ENCODE results near the gene CLEC7A. TPM values are rescaled to one million over a fixed set of nuclear protein-coding genes. Genes with fewer than 3 reads are reported as not detected.

CLEC7A gene
- total RNA-seq, 2 experiments from 2014 or later: not detected

- Mint-ChIP-seq H3K27me3 (peaks cover 4% of the 10 kb centered on the region), H3K36me3 (ENCODE audit: low read depth) (no peaks in the 10 kb centered on the region), H3K9me3 (no peaks in the 10 kb centered on the region), H3K27ac (no peak within 1 kb of the TSS), H3K4me3 (no peak within 1 kb of the TSS), H3K4me1 (ENCODE audit: low read depth) (no peaks in the 10 kb centered on the region)
- no peak for TF ChIP-seq CTCF (IDR thresholded peaks at IDR 0.05)
- ChIA-PET CTCF (interaction anchor here (1.2 to 2.1 kb wide), 2 partner anchors 12 to 19 kb away, joined by 6 to 9 read pairs; no protein-coding TSS in a partner anchor), POLR2A (interaction anchor here (0.8 kb wide), 1 partner anchor 11 kb away, joined by 3 read pairs; no protein-coding TSS in a partner anchor)
- no peak for DNase-seq
- intact Hi-C loops (cut with micrococcal nuclease): no loop called here
- ATAC-seq: no peak
Observed at GRCh38 chr12:10171973-10172728, 42.2 kb upstream of the CLEC7A start, which contains the start of gene OLR1. TSS of gene OLR1 (minus strand) at chr12:10172132. CDS start at chr12:10172077, 55 bp downstream.

- ChIA-PET CTCF (interaction anchor here (1.0 to 1.6 kb wide), 3 partner anchors 11 to 21 kb away, joined by 3 to 10 read pairs (median 8); no protein-coding TSS in a partner anchor), POLR2A (no interaction called here)
- intact Hi-C loops (cut with micrococcal nuclease): no loop called here
- Mint-ChIP-seq H3K4me1 (ENCODE audit: low read depth) (no peaks in the 10 kb centered on the region), H3K36me3 (ENCODE audit: low read depth) (no peaks in the 10 kb centered on the region), H3K27me3 (peaks cover 7% of the 10 kb centered on the region), H3K4me3 (no peak overlapping the region), H3K9me3 (no peaks in the 10 kb centered on the region), H3K27ac (no peak overlapping the region)
- DNase-seq (no peak), ATAC-seq (no peak)
- no peak for TF ChIP-seq CTCF (IDR thresholded peaks at IDR 0.05)
Observed at GRCh38 chr12:10170216-10170615, 40.2 kb upstream of the CLEC7A start.

GRCh38 chr12:10169104-10169503 is 39.1 kb upstream of the CLEC7A start:
- no peak for ATAC-seq
- Mint-ChIP-seq H3K36me3 (ENCODE audit: low read depth) (no peaks in the 10 kb centered on the region), H3K4me3 (no peak overlapping the region), H3K27me3 (peaks cover 7% of the 10 kb centered on the region), H3K27ac (no peak overlapping the region), H3K9me3 (no peaks in the 10 kb centered on the region), H3K4me1 (ENCODE audit: low read depth) (no peaks in the 10 kb centered on the region)
- no peak for TF ChIP-seq CTCF (IDR thresholded peaks at IDR 0.05)
- ChIA-PET CTCF (interaction anchor here (1.2 to 2.3 kb wide), 4 partner anchors 9 to 21 kb away, joined by 3 to 10 read pairs (median 6); no protein-coding TSS in a partner anchor), POLR2A (no interaction called here)
- no peak for DNase-seq
- intact Hi-C loops (cut with micrococcal nuclease): no loop called here

GRCh38 chr12:10167599-10167998 is 37.6 kb upstream of the CLEC7A start:
- peaks cover 7% of the 10 kb centered on the region for H3K27me3 Mint-ChIP-seq
- ChIA-PET CTCF (interaction anchor here (0.8 to 2.3 kb wide), 2 partner anchors 13 to 24 kb away, joined by 4 read pairs; no protein-coding TSS in a partner anchor), POLR2A (no interaction called here)
- H3K27ac Mint-ChIP-seq: no peak overlapping the region
- H3K4me1 Mint-ChIP-seq (ENCODE audit: low read depth): no peaks in the 10 kb centered on the region
- H3K36me3 Mint-ChIP-seq (ENCODE audit: low read depth): no peaks in the 10 kb centered on the region
- DNase-seq: no peak
- no peak for ATAC-seq
- intact Hi-C loops (cut with micrococcal nuclease): no loop called here
- no peak overlapping the region for H3K4me3 Mint-ChIP-seq
- H3K9me3 Mint-ChIP-seq: no peaks in the 10 kb centered on the region
- TF ChIP-seq CTCF (IDR thresholded peaks at IDR 0.05): no peak

GRCh38 chr12:10165421-10165820 is 35.4 kb upstream of the CLEC7A start:
- H3K27ac Mint-ChIP-seq: no peak overlapping the region
- no peak for DNase-seq
- no peak for TF ChIP-seq CTCF (IDR thresholded peaks at IDR 0.05)
- POLR2A ChIA-PET: no interaction called here
- no peak for ATAC-seq
- H3K36me3 Mint-ChIP-seq (ENCODE audit: low read depth): no peaks in the 10 kb centered on the region
- H3K4me3 Mint-ChIP-seq: no peak overlapping the region
- peaks cover 3% of the 10 kb centered on the region for H3K27me3 Mint-ChIP-seq
- intact Hi-C loops (cut with micrococcal nuclease): no loop called here
- H3K9me3 Mint-ChIP-seq: no peaks in the 10 kb centered on the region
- no peaks in the 10 kb centered on the region for H3K4me1 Mint-ChIP-seq (ENCODE audit: low read depth)
- CTCF ChIA-PET: interaction anchor here (0.8 kb wide), 1 partner anchor 9 kb away, joined by 3 read pairs; no protein-coding TSS in a partner anchor

All from activated CD8-positive, alpha-beta T cell treated with anti-CD3 and anti-CD28 coated beads for 36 hours (primary cell).